Aorta (tissue), 5 donors: ENCODE measurements around the gene KCNJ11. TPM values are rescaled to one million over a fixed set of nuclear protein-coding genes. Genes with fewer than 3 reads are reported as not detected.

Experiments used
- ATAC-seq: fragments of 200-7000 bp; cut with Tn5 transposase; one replicate; pipeline ENCODE4 v1.9.1; 2022; ENCODE audit warnings: moderate library complexity; ENCODE audit not compliant: low FRiP score
- DNase-seq, 2 donors: peaks; one replicate each; pipeline ENCODE4 v3.0.0-alpha.2; 2020
- H3K27ac ChIP-seq, 2 donors: one replicate each; pipeline ENCODE4 v1.5.1; 2013; ENCODE audit warnings: low read length in 2 of 2, mild to moderate bottlenecking in 2 of 2, moderate library complexity in 2 of 2, control low read depth in 1 of 2, inconsistent platforms in 1 of 2, low read depth in 1 of 2
- H3K27me3 ChIP-seq, 2 donors: one replicate each; pipeline ENCODE4 v1.6.1; 2013; ENCODE audit warnings: control low read depth in 1 of 2, low read length in 1 of 2, mild to moderate bottlenecking in 1 of 2, moderate library complexity in 1 of 2; ENCODE audit not compliant: insufficient read depth in 2 of 2, control insufficient read depth in 1 of 2
- H3K36me3 ChIP-seq, 2 donors: one replicate each; pipeline ENCODE4 v1.6.1; 2013; ENCODE audit warnings: control low read depth in 1 of 2, low read length in 1 of 2, mild to moderate bottlenecking in 1 of 2; ENCODE audit not compliant: insufficient read depth in 2 of 2, control insufficient read depth in 1 of 2
- H3K4me1 ChIP-seq, 2 donors: one replicate each; pipeline ENCODE4 v1.6.1; 2013; ENCODE audit warnings: low read length in 2 of 2, control low read depth in 1 of 2, mild to moderate bottlenecking in 1 of 2, moderate library complexity in 1 of 2; ENCODE audit not compliant: insufficient read depth in 2 of 2, control insufficient read depth in 1 of 2
- H3K4me3 ChIP-seq, 2 donors: one replicate each; pipeline ENCODE4 v1.5.1; 2013; ENCODE audit warnings: low read length in 2 of 2, control low read depth in 1 of 2, mild to moderate bottlenecking in 1 of 2
- H3K9me3 ChIP-seq: one replicate; pipeline ENCODE4 v1.6.1; 2013; ENCODE audit warnings: mild to moderate bottlenecking, low read length; ENCODE audit not compliant: control insufficient read depth
- WGBS, 2 donors: extraction: QIAGEN DNeasy Blood & Tissue Kit; methylation state at CpG; one replicate each; pipeline ENCODE4 v1.1.7; 2013; 5-methylcytosine and 5-hydroxymethylcytosine counted together
- intact Hi-C, 2 donors: fragments of 100-400 bp; cut with DNase I; formaldehyde crosslinking; loops; one replicate each; pipeline versions ENCODE4 v1.14.2 to v1.15.0; 2022
- polyA plus RNA-seq, 2 donors: library from polyadenylated mRNA; stranded (reverse); fragments of 200-250 nt; gene quantifications; one replicate each; pipeline ENCODE4 v1.2.3, GENCODE V29; 2013
- total RNA-seq, 2 donors: library from RNA; stranded (reverse); fragmentation: NEBNext Ultra II Directional; extraction: Animal tissue kit (Norgen Biotek cat#: 25700); gene quantifications; one replicate each; pipeline ENCODE4 v1.2.1, GENCODE V29; 2021
- donor health status: healthy with polysubstance abuse.
- donor health status: Bipolar disorder and iron deficiency.
- donor health status: DM: no; HTN: no; CAD: no.
- donor health status: DM: no; HTN: no; CAD: no.
- donor health status: DM: yes; HTN: yes; CAD: no.

KCNJ11 gene
- total and polyA plus RNA-seq, 4 donors = 1.0 to 3.8 (median 1.5) TPM

DNA sequence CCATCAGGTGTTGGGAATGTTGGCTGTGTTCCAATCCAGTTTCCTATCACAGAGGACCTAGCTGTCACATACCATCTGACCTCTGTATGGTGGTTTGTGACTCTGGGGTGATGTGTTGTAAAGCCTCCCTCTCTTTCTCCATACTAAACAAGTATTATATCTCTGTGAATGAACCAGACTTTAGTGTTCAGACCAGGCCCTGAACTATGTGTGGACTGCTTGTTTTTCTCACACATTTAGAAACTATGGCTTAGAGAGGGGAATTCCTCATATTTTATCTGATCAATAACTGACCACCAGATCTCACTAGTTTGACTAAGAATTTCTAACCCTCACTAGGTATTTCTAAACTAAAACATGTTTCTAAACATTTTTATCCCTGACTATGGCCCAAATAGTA, 19.4 kb downstream of the KCNJ11 start:
- Histone ChIP-seq H3K4me3 (no peak overlapping the region), H3K9me3 (peaks cover 32% of the 10 kb centered on the region), H3K27me3 (peaks cover 0 to 1% of the 10 kb centered on the region in 2 donors), H3K4me1 (no peaks in the 10 kb centered on the region), H3K36me3 (peaks cover 9 to 38% of the 10 kb centered on the region in 2 donors), H3K27ac (no peak overlapping the region)
- no peak for ATAC-seq
- DNase-seq = no peak
- intact Hi-C loops = no loop called here

- no peak for ATAC-seq
- WGBS, 2 donors = 84 to 93% methylated on average over 3 of the region's 3 CpGs
- intact Hi-C loops = no loop called here
Measured at GRCh38 chr11:17368551-17368950, 19.9 kb downstream of the KCNJ11 start.

GRCh38 chr11:17366495-17366894, 22.0 kb downstream of the KCNJ11 start:
- DNase-seq = no peak
- peaks cover 6 to 23% of the 10 kb centered on the region in 2 donors for H3K36me3 ChIP-seq
- peaks cover 17% of the 10 kb centered on the region for H3K9me3 ChIP-seq
- H3K4me1 ChIP-seq = no peaks in the 10 kb centered on the region
- H3K4me3 ChIP-seq = no peak overlapping the region
- intact Hi-C loops = no loop called here
- no peak overlapping the region for H3K27ac ChIP-seq
- ATAC-seq = no peak
- WGBS, 2 donors = 81 to 84% methylated on average over 1 of the region's 1 CpG
- H3K27me3 ChIP-seq = peaks cover 0 to 1% of the 10 kb centered on the region in 2 donors

More at GRCh38 chr11:17368551-17368950, 19.9 kb downstream of the KCNJ11 start:
- no peaks in the 10 kb centered on the region for H3K4me1 ChIP-seq
- peaks cover 0 to 1% of the 10 kb centered on the region in 2 donors for H3K27me3 ChIP-seq
- H3K27ac ChIP-seq = no peak overlapping the region
- peaks cover 31% of the 10 kb centered on the region for H3K9me3 ChIP-seq
- no peak overlapping the region for H3K4me3 ChIP-seq
- peaks cover 9 to 37% of the 10 kb centered on the region in 2 donors for H3K36me3 ChIP-seq
- DNase-seq = no peak

DNA sequence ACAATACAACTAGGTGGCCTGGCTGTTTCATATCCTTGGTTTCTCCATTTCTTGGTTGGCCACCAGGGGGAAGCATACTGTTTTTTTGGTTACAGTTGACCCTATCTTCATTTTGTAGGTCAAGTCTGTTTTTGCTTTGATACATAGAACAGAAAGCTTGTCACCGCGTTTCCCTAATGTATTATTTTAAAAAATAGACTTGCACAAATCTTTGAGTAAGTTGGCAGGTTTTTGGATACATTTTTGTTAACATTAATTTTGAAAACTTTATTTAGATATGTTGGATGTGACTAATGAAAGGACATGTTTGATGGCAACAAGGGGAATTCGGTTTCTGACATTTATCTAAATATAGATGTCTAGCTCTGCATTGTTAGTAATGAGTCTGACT, 33.9 kb downstream of the KCNJ11 start:
- no peak overlapping the region for H3K4me3 ChIP-seq
- no peak overlapping the region for H3K27ac ChIP-seq
- H3K27me3 ChIP-seq = no peaks in the 10 kb centered on the region
- WGBS, 2 donors = 10 to 21% methylated on average over 3 of the region's 3 CpGs
- H3K9me3 ChIP-seq = no peaks in the 10 kb centered on the region
- H3K4me1 ChIP-seq = no peaks in the 10 kb centered on the region
- ATAC-seq = peak; percentile 59
- no peak for DNase-seq
- intact Hi-C loops = loop anchor here in 1 of 2 donors (10.0 kb wide), 1 partner anchor 150 kb away; the partner anchor contains the start of gene PIK3C2A
- H3K36me3 ChIP-seq = no peaks in the 10 kb centered on the region

DNA sequence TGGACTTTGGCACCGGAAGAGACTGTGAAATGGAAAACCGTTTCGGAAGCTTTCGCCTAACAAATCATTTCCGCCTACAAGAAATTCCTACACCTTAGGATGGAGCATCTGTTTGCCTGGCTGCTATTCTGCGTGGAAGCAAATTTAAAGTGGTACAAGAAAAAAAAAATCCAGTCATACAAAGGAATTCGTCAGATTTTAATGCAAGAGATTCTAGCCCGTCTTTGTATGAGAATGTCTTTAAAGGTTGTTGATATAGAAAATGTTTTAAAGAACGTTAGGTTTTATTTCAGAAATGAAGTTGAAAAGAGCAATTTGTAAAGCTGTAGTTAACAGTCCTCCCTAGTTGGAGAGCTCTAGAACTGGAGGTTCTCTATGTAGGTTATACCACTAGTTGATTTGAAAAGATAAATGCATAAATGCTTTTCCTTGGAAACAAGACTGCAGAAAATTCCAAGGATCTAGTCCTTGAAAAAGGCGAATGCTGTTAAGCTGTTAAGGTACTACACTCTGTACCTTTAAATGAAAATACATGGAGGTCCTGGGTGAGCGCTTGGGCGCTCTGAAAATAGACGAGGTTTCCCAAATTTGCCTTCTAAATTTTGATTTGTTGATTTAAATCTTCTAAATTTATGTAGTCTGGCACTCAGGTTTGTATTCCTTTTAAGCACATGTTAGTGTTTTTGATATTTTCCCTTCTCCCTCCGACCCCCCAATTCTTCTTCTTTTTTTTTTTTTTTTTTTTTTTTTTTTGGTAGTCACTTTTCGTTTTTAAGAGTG, 34.4 kb downstream of the KCNJ11 start:
- ATAC-seq (no peak), DNase-seq (no peak)
- Histone ChIP-seq H3K27me3 (no peaks in the 10 kb centered on the region), H3K9me3 (no peaks in the 10 kb centered on the region), H3K4me3 (peak overlapping the region; percentile 54 to 81), H3K36me3 (no peaks in the 10 kb centered on the region), H3K27ac (peak overlapping the region in 1 of 2 donors; percentile 39), H3K4me1 (no peaks in the 10 kb centered on the region)
- WGBS, 2 donors = 5 to 7% methylated on average over 15 of the region's 15 CpGs
- intact Hi-C loops = loop anchor here in 1 of 2 donors (10.0 kb wide), 1 partner anchor 149 kb away; the partner anchor contains the start of gene PIK3C2A

DNA sequence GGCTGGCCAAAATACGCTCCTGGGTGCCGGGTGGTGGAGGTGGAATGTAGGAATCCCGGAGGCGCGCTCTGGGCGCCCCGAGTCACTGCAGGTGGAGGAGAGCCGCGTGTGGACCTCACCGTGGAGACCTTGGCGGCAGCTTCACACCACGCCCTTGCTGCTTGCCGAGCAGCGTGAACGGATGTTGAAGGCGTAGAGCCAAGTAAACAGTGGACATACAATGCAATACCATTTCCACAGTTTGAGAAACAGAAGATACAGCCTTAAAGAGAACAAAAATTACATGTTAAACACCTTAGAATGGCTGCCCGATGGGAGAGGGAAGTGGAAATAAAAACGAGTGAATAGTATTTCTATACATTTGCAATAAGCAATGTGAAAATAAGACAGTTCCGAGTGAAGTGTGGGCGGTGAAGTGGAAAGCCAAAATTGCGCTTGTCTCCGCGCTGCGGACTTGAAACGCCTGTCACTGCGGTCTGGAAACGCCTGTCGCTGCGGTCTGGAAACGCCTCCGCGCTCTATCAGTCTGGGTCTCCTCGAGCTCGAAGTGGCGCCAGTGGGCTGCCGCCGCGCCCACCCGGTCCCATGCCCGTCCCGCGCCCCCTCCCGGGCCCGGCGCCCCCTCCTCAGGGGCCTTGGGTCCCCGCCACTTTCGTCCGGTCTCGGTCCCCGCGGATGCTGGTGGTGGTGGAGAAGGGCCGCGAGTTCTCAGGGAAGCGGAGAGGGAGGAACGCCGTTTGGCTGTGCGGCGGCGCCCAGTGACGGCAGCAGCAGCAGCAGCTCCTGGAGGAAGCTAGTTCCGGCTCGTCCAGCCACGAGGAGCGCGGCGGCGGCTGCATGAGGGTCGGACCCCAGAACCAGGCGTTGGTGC, 35.3 kb downstream of the KCNJ11 start:
- H3K36me3 ChIP-seq = no peaks in the 10 kb centered on the region
- no peaks in the 10 kb centered on the region for H3K9me3 ChIP-seq
- intact Hi-C loops = loop anchor here in 1 of 2 donors (10.0 kb wide), 1 partner anchor 148 kb away; the partner anchor contains the start of gene PIK3C2A
- peak overlapping the region in 1 of 2 donors; percentile 39 for H3K27ac ChIP-seq
- WGBS, 2 donors = 0 to 1% methylated on average over 62 to 69 of the region's 69 CpGs
- no peaks in the 10 kb centered on the region for H3K27me3 ChIP-seq
- H3K4me3 ChIP-seq = peak overlapping the region; percentile 54 to 81
- ATAC-seq (peak; percentile 83), DNase-seq (peak; percentile 87 to 93)
- no peaks in the 10 kb centered on the region for H3K4me1 ChIP-seq

DNA sequence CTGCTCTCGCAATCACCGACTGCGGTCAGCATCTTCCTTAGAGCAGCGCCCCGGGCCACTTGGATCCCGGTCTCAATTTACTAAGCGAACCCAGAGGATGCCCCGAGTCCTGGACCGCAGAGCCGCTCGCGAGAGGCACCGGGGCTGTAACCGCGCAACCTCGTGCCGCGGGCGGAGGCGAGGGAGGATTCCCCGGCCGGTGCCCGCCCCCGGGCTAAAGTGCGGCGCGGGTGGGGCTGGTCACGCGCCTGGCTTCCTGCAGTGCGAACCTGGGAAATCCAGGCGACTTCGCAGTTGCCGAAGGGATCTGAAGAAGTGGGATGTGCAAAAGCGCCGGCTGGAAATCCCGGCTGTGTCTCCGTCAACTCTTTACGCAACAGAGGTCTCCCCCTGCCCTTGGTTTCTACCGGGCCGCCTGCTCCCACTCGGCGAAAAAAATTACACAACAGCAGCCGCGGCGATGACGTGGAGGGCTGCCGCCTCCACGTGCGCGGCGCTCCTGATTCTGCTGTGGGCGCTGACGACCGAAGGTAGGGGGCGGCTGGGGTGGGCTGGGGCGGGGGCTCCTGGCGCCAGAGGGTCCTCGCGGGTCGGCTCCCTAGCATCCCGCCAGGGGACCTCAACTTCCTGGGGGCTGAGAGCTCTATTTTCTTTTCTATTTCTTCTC, 36.8 kb downstream of the KCNJ11 start, which contains the start of gene NCR3LG1:
Gene NCR3LG1, plus strand, starts transcription at position 291 of the 667 bp plus-strand sequence. Its CDS starts 170 bp downstream, at position 461.
- Histone ChIP-seq H3K27me3 (no peaks in the 10 kb centered on the region), H3K36me3 (no peaks in the 10 kb centered on the region), H3K4me3 (peak within 1 kb of the TSS; percentile 54 to 81), H3K4me1 (no peaks in the 10 kb centered on the region), H3K9me3 (no peaks in the 10 kb centered on the region), H3K27ac (peak within 1 kb of the TSS in 1 of 2 donors; percentile 14)
- intact Hi-C loops = loop anchor here in 1 of 2 donors (10.0 kb wide), 1 partner anchor 147 kb away; the partner anchor contains the start of gene PIK3C2A
- peak; percentile 78 for ATAC-seq
- peak; percentile 74 to 89 for DNase-seq
- 1 to 2% methylated on average over 52 to 61 of the region's 61 CpGs for WGBS, 2 donors

DNA sequence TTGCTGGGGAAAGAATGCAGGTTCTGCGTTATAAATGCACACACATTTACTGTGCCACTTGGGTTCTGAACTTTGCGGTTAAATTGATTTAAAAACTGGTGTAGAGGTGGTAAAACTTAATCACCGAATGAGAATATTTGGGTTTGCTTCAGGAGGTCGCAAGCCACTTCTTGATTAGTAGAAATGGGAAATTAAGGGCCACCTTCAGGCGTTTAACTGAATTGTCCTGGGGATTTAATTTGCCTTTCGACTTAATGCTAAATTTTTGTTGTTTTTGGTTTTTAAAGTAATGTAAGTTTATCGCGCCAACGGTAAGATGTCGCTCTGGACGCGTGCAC, 37.3 kb downstream of the KCNJ11 start:
- H3K27ac ChIP-seq = peak overlapping the region in 1 of 2 donors; percentile 14
- WGBS, 2 donors = 28 to 34% methylated on average over 12 of the region's 12 CpGs

More for the DNA sequence above, 37.3 kb downstream of the KCNJ11 start:
- ATAC-seq (no peak), DNase-seq (no peak)
- H3K4me1 ChIP-seq = no peaks in the 10 kb centered on the region
- no peaks in the 10 kb centered on the region for H3K9me3 ChIP-seq
- H3K36me3 ChIP-seq = no peaks in the 10 kb centered on the region
- no peaks in the 10 kb centered on the region for H3K27me3 ChIP-seq
- peak overlapping the region; percentile 43 to 54 for H3K4me3 ChIP-seq
- intact Hi-C loops = loop anchor here in 1 of 2 donors (10.0 kb wide), 1 partner anchor 146 kb away; the partner anchor contains the start of gene PIK3C2A
